OCI-LY7 (cell line): Measurements from ENCODE around the gene SERINC3. TPM values are rescaled to one million over a fixed set of nuclear protein-coding genes. Genes with fewer than 3 reads are reported as not detected.

Experiments used
- BruUV-seq: library from RNA; stranded (reverse); fragments of 400-500 nt; replicated peaks from 2 replicates; lab custom pipeline; 2021; lab: Mats Ljungman, UMichigan
- CTCF ChIA-PET: fragments of 300-600 bp; sonication (Branson Sonifier 250); formaldehyde crosslinking; loops from one replicate; lab custom pipeline; 2022; ENCODE audit warnings: antibody characterized with exemption; ENCODE audit not compliant: unreplicated experiment; lab: Charles Lee
- POLR2A ChIA-PET: fragments of 300-600 bp; sonication (Branson Sonifier 250); formaldehyde crosslinking; loops from one replicate; lab custom pipeline; 2022; ENCODE audit warnings: antibody characterized with exemption; lab: Charles Lee
- DNase-seq: peaks from one replicate; pipeline ENCODE4 v3.0.0-alpha.2; 2015; ENCODE audit warnings: low spot score
- H2AFZ ChIP-seq: fragments of 200-600 bp; sonication (generic), shearing (Covaris generic); 2 replicates; pipeline ENCODE4 v1.6.1; 2014; ENCODE audit warnings: mild to moderate bottlenecking, antibody characterized with exemption, low read length, moderate library complexity
- H3K27ac ChIP-seq: fragments of 200-600 bp; sonication (generic); 2 replicates; pipeline ENCODE4 v1.5.1; 2014; ENCODE audit warnings: mixed run types, low read depth, mild to moderate bottlenecking, moderate library complexity, low read length, inconsistent platforms; ENCODE audit not compliant: poor library complexity, severe bottlenecking
- H3K36me3 ChIP-seq: fragments of 200-600 bp; sonication (generic); 2 replicates; pipeline ENCODE4 v1.6.1; 2014; ENCODE audit warnings: mild to moderate bottlenecking, antibody characterized with exemption, low read length, moderate library complexity, mixed read lengths; ENCODE audit not compliant: insufficient read depth
- H3K4me1 ChIP-seq: fragments of 200-600 bp; sonication (generic); 2 replicates; pipeline ENCODE4 v1.5.1; 2014; ENCODE audit warnings: mild to moderate bottlenecking, low read length; ENCODE audit not compliant: insufficient read depth, poor library complexity, severe bottlenecking
- H3K4me2 ChIP-seq: fragments of 200-600 bp; sonication (generic); 2 replicates; pipeline ENCODE4 v1.6.1; 2014; ENCODE audit warnings: mild to moderate bottlenecking, low read length
- H3K4me3 ChIP-seq: fragments of 200-600 bp; sonication (generic); 2 replicates; pipeline ENCODE4 v1.5.1; 2014; ENCODE audit warnings: mild to moderate bottlenecking, low read depth, low read length; ENCODE audit not compliant: poor library complexity, severe bottlenecking
- H3K79me2 ChIP-seq: fragments of 200-600 bp; sonication (generic); 2 replicates; pipeline ENCODE4 v1.6.1; 2016; ENCODE audit warnings: low read depth, mild to moderate bottlenecking, low read length, moderate library complexity, mixed read lengths; ENCODE audit not compliant: insufficient read depth
- H3K9me2 ChIP-seq: fragments of 200-600 bp; sonication (generic); 2 replicates; pipeline ENCODE4 v1.6.1; 2016; ENCODE audit warnings: mild to moderate bottlenecking, low read length, mixed read lengths; ENCODE audit not compliant: insufficient read depth
- H3K9me3 ChIP-seq: fragments of 200-600 bp; sonication (generic); 2 replicates; pipeline ENCODE4 v1.6.1; 2014; ENCODE audit warnings: mild to moderate bottlenecking, mixed run types, low read length, mixed read lengths
- H4K20me1 ChIP-seq: fragments of 200-600 bp; sonication (generic); 2 replicates; pipeline ENCODE4 v1.6.1; 2014; ENCODE audit warnings: mild to moderate bottlenecking, antibody characterized with exemption, low read length, moderate library complexity, mixed read lengths; ENCODE audit not compliant: insufficient read depth
- EZH2phosphoT487 ChIP-seq: fragments of 200-600 bp; sonication (generic); IDR thresholded peaks from 2 replicates; pipeline ENCODE4 v1.6.1; 2018; ENCODE audit warnings: low read depth, borderline replicate concordance, mild to moderate bottlenecking, mixed run types, antibody characterized with exemption, low read length, moderate library complexity, mixed read lengths
- intact Hi-C: fragments of 100-400 bp; cut with micrococcal nuclease; formaldehyde crosslinking; loops from one replicate; pipeline ENCODE4 v1.10.0; 2022; ENCODE audit not compliant: unreplicated experiment
- total RNA-seq, 2 experiments: library from RNA; depleted of rRNA in 1 of 2; stranded (reverse); fragments of >200 nt in 1 of 2; shearing (Covaris generic) in 1 of 2; gene quantifications; 2 replicates each; pipeline ENCODE4 v1.2.3, GENCODE V29; 2014 to 2022
- TF ChIP-seq, protein P1 (sequence below): fragments of 200-600 bp; sonication (generic); conservative IDR thresholded peaks from 2 replicates; pipeline ENCODE4 v1.5.1; 2014; ENCODE audit warnings: mild to moderate bottlenecking, antibody characterized with exemption, low read length, moderate library complexity, mixed read lengths

Gene SERINC3
- total RNA-seq, 2 experiments from 2014 or later, result 24.4 to 55.4 TPM

DNA sequence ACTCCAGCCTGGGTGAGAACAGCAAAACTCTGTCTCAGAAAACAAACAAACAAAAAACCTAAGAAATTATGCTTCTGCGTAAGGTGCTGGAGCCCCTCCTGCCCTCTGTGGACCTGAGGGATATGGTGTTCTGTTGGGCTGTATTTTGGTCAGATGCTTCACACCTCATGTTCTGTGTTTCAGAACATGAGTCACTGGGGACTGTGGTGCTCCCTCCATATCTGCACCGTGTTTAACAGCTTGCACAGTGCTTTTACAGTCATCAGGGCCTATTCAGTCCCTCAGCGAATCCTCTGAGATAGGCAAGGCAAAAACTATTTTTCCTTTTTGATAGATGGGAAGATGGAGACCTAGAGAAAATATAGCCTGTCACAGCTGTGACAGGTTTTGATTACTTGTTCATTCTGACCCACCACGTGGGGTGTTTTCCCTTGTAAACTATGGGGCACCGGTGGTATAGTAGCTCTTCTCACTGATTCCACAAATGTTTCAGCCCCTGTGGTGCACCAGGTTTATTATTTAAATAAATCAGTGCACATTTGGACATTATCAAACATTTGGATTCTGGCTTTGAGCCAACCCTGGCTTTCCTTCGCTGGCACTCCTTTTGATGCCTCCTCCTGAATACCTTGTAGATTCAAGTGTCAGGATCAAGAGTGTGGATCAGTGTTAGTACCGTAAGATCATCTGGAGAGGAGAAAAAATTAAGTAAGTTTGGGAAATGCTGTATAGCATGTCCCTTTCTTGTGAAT lies 36.6 kb downstream of the SERINC3 start:
- CTCF ChIA-PET, result no interaction called here

DNA sequence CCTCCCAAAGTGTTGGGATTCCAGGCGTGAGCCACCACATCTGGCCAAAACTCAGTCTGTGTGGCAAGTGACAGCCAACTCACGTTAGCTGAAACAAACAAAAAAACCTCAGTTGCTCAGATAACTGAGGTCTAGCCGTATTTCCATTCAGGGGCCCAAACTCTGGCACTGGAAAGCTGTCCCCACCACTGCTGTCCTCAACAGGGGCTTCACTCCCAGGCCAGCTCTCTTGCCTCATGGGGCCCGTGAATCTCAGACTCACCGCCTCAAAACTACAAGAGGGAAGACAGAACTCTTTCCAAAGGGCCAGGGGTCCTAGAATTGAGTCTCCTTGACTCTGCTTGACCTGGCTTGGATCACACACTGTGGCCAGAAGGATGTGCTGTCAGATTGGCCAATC lies 38.8 kb downstream of the SERINC3 start:
- POLR2A ChIA-PET, result no interaction called here
- no peak overlapping the region for H3K4me2 ChIP-seq
- TF ChIP-seq, protein P1, sequence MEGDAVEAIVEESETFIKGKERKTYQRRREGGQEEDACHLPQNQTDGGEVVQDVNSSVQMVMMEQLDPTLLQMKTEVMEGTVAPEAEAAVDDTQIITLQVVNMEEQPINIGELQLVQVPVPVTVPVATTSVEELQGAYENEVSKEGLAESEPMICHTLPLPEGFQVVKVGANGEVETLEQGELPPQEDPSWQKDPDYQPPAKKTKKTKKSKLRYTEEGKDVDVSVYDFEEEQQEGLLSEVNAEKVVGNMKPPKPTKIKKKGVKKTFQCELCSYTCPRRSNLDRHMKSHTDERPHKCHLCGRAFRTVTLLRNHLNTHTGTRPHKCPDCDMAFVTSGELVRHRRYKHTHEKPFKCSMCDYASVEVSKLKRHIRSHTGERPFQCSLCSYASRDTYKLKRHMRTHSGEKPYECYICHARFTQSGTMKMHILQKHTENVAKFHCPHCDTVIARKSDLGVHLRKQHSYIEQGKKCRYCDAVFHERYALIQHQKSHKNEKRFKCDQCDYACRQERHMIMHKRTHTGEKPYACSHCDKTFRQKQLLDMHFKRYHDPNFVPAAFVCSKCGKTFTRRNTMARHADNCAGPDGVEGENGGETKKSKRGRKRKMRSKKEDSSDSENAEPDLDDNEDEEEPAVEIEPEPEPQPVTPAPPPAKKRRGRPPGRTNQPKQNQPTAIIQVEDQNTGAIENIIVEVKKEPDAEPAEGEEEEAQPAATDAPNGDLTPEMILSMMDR, result no peak
- no peak for TF ChIP-seq EZH2phosphoT487
- no peaks in the 10 kb centered on the region for H3K9me2 ChIP-seq
- no peak overlapping the region for H3K27ac ChIP-seq
- no peaks in the 10 kb centered on the region for H3K79me2 ChIP-seq
- no peak overlapping the region for H3K4me3 ChIP-seq
- peaks cover 75% of the 10 kb centered on the region for H3K36me3 ChIP-seq
- CTCF ChIA-PET, result no interaction called here
- intact Hi-C loops, result no loop called here
- H3K4me1 ChIP-seq, result peaks cover 10% of the 10 kb centered on the region
- no peaks in the 10 kb centered on the region for H3K9me3 ChIP-seq
- DNase-seq, result no peak
- no peak overlapping the region for H2AFZ ChIP-seq
- no TSS peak for BruUV-seq
- no peaks in the 10 kb centered on the region for H4K20me1 ChIP-seq

More for the DNA sequence above, 36.6 kb downstream of the SERINC3 start:
- Histone ChIP-seq H3K9me2 (no peaks in the 10 kb centered on the region), H3K79me2 (no peaks in the 10 kb centered on the region), H4K20me1 (no peaks in the 10 kb centered on the region), H3K36me3 (peaks cover 92% of the 10 kb centered on the region), H3K4me1 (no peaks in the 10 kb centered on the region), H3K9me3 (no peaks in the 10 kb centered on the region), H2AFZ (no peak overlapping the region), H3K4me2 (no peak overlapping the region), H3K4me3 (no peak overlapping the region), H3K27ac (no peak overlapping the region)
- no peak for DNase-seq
- POLR2A ChIA-PET, result interaction anchor here (0.6 kb wide), 1 partner anchor 68 kb away, joined by 5 read pairs; no protein-coding TSS in a partner anchor
- intact Hi-C loops, result no loop called here
- no peak for TF ChIP-seq EZH2phosphoT487
- TF ChIP-seq, protein P1, result no peak
- no TSS peak for BruUV-seq

DNA sequence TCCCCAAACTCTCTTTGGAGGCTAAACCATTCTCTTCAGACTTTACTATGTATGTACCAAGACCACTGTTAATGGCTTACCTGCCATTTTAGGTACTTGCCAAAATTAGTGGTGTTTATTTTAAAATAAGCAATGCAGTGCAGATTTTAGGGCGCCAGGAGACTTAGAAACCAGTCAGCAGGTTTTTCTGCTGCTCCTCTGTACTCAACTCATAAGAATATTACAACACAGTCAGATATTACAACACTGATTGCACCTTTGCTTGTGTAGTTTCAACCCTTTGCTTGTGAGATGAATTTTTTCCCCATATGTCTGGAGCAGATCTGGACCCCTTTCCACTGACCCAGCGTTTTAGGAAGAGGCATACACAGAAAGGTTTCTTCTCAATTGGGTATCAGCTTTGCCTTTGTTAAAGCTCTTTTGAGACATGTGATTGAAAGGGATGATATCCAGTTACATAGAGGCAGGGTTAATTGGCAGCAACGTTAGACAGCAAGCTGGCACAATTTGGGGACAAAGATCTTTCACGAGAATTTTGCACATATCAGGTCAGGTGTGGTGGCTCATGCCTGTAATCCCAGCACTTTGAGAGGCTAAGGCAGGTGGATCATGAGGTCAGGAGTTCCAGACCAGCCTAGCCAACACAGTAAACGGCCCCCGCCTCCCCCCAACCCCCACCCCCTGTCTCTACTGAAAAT lies 40.0 kb downstream of the SERINC3 start:
- ChIA-PET POLR2A (no interaction called here), CTCF (no interaction called here)
- Histone ChIP-seq H4K20me1 (no peaks in the 10 kb centered on the region), H3K4me2 (no peak overlapping the region), H2AFZ (no peak overlapping the region), H3K79me2 (peaks cover 2% of the 10 kb centered on the region; the same call in 1 of the 2 replicates), H3K9me2 (no peaks in the 10 kb centered on the region), H3K4me3 (no peak overlapping the region), H3K9me3 (no peaks in the 10 kb centered on the region), H3K36me3 (peaks cover 64% of the 10 kb centered on the region), H3K27ac (no peak overlapping the region), H3K4me1 (peaks cover 13% of the 10 kb centered on the region)
- TF ChIP-seq EZH2phosphoT487, result no peak
- TF ChIP-seq, protein P1, result no peak
- intact Hi-C loops, result no loop called here
- no peak for DNase-seq
- no TSS peak for BruUV-seq
